Measurements from ENCODE around the gene RELB.

- TF ChIP-seq CTCF (conservative IDR thresholded peaks at IDR 0.05 in 1 of 2, IDR thresholded peaks at IDR 0.05 in 1 of 2; ENCODE audit: low read depth in 1 of 2, low read length in 2 of 2) (no peak), EZH2 (IDR thresholded peaks at IDR 0.05; ENCODE audit: low read length, missing control alignments) (no peak)
Observed at GRCh38 chr19:44986389-44986788, 14.9 kb upstream of the RELB start.
